GM23248 (cell line): Measurements from ENCODE around the gene NRG4. TPM values are rescaled to one million over a fixed set of nuclear protein-coding genes. Genes with fewer than 3 reads are reported as not detected.

Source experiments
- DNase-seq: peaks from one replicate; pipeline ENCODE4 v3.0.0-alpha.2; 2015
- H2AFZ ChIP-seq: fragments of 200-600 bp; sonication (generic); 2 replicates; pipeline ENCODE4 v1.6.1; 2016; ENCODE audit warnings: antibody characterized with exemption
- H3F3A ChIP-seq: fragments of 200-600 bp; sonication (generic); 2 replicates; pipeline ENCODE4 v1.6.1; 2016; ENCODE audit warnings: mild to moderate bottlenecking, antibody characterized with exemption, mixed run types; ENCODE audit not compliant: insufficient read depth
- H3K27ac ChIP-seq: fragments of 200-600 bp; sonication (generic); 2 replicates; pipeline ENCODE4 v1.5.1; 2016; ENCODE audit warnings: mild to moderate bottlenecking
- H3K27me3 ChIP-seq: fragments of 200-600 bp; sonication (generic); replicated peaks from 2 replicates; pipeline ENCODE4 v1.6.1; 2016; ENCODE audit warnings: mild to moderate bottlenecking; ENCODE audit not compliant: insufficient read depth
- H3K36me3 ChIP-seq: fragments of 200-600 bp; sonication (generic); 2 replicates; pipeline ENCODE4 v1.6.1; 2016; ENCODE audit warnings: low read depth, mild to moderate bottlenecking
- H3K4me1 ChIP-seq: fragments of 200-600 bp; sonication (generic); 2 replicates; pipeline ENCODE4 v1.6.1; 2016; ENCODE audit warnings: mild to moderate bottlenecking; ENCODE audit not compliant: insufficient read depth
- H3K4me2 ChIP-seq: fragments of 200-600 bp; sonication (generic); one replicate; pipeline ENCODE4 v1.6.1; 2016; ENCODE audit warnings: mild to moderate bottlenecking; ENCODE audit not compliant: unreplicated experiment
- H3K4me3 ChIP-seq: fragments of 200-600 bp; sonication (generic); 2 replicates; pipeline ENCODE4 v1.5.1; 2016; ENCODE audit warnings: mild to moderate bottlenecking
- H3K79me2 ChIP-seq: fragments of 200-600 bp; sonication (generic); 2 replicates; pipeline ENCODE4 v1.6.1; 2016; ENCODE audit warnings: mild to moderate bottlenecking; ENCODE audit not compliant: insufficient read depth
- H3K9ac ChIP-seq: fragments of 200-600 bp; sonication (generic); 2 replicates; pipeline ENCODE4 v1.6.1; 2016; ENCODE audit warnings: mild to moderate bottlenecking
- H3K9me2 ChIP-seq: fragments of 200-600 bp; sonication (generic); 2 replicates; pipeline ENCODE4 v1.6.1; 2016; ENCODE audit warnings: mixed run types, mild to moderate bottlenecking, moderate library complexity; ENCODE audit not compliant: insufficient read depth
- H3K9me3 ChIP-seq: fragments of 200-600 bp; sonication (generic); one replicate; pipeline ENCODE4 v1.6.1; 2017; ENCODE audit warnings: low read depth
- H4K20me1 ChIP-seq: fragments of 200-600 bp; sonication (generic); 2 replicates; pipeline ENCODE4 v1.6.0; 2016; ENCODE audit not compliant: insufficient read depth
- EZH2 ChIP-seq: fragments of 200-600 bp; sonication (generic); IDR thresholded peaks from 2 replicates; pipeline ENCODE4 v1.6.1; 2018; ENCODE audit warnings: antibody characterized with exemption, mild to moderate bottlenecking; ENCODE audit not compliant: insufficient read depth, poor library complexity, severe bottlenecking
- EZH2phosphoT487 ChIP-seq: fragments of 200-600 bp; sonication (generic); IDR thresholded peaks from 2 replicates; pipeline ENCODE4 v1.6.1; 2018; ENCODE audit warnings: antibody characterized with exemption, moderate library complexity, mild to moderate bottlenecking, low read depth; ENCODE audit not compliant: insufficient read depth
- WGBS, 2 experiments: methylation state at CpG; one replicate each; pipeline ENCODE4 v1.1.6; 2015 to 2017; ENCODE audit warnings: low lambda C conversion rate in 2 of 2, low coverage in 1 of 2; ENCODE audit errors: missing lambda C conversion rate in 2 of 2; 5-methylcytosine and 5-hydroxymethylcytosine counted together
- in situ Hi-C: fragments of 300-500 bp; cut with MboI; formaldehyde crosslinking; loops from 2 replicates; pipeline ENCODE4 v1.15.0; 2020
- polyA plus RNA-seq: library from polyadenylated mRNA; unstranded; fragments of >200 nt; fragmentation: Nextera tagmentation; extraction: Ambion mirVana; gene quantifications from 2 replicates; pipeline ENCODE4 v1.2.1, GENCODE V29; 2016
- total RNA-seq: library from RNA; depleted of rRNA; stranded (reverse); fragments of >200 nt; shearing (Covaris generic); gene quantifications from 2 replicates; pipeline ENCODE4 v1.2.3, GENCODE V29; 2014

The NRG4 gene
- total and polyA plus RNA-seq, 2 experiments from 2014 or later, result 0.11 TPM; not detected in 1

- no peaks in the 10 kb centered on the region for H3K27me3 ChIP-seq
- H2AFZ ChIP-seq, result no peak overlapping the region; the same call in 1 of the 2 replicates
- 7 to 13% methylated on average over 2 of the region's 2 CpGs for WGBS, 2 experiments
- in situ Hi-C loops, result no loop called here
- peak; percentile 60 for DNase-seq
- H4K20me1 ChIP-seq, result no peaks in the 10 kb centered on the region
- no peak overlapping the region for H3K27ac ChIP-seq
- no peaks in the 10 kb centered on the region for H3K9me2 ChIP-seq
- TF ChIP-seq EZH2phosphoT487 (no peak), EZH2 (no peak)
- no peak overlapping the region for H3K4me2 ChIP-seq
- H3K9ac ChIP-seq, result no peak overlapping the region
- no peaks in the 10 kb centered on the region for H3K9me3 ChIP-seq
- peaks cover 6% of the 10 kb centered on the region; the same call in 1 of the 2 replicates for H3K4me1 ChIP-seq
- H3K79me2 ChIP-seq, result no peaks in the 10 kb centered on the region
- no peaks in the 10 kb centered on the region for H3K36me3 ChIP-seq
- no peak overlapping the region for H3K4me3 ChIP-seq
- peaks cover 9% of the 10 kb centered on the region; the same call in 1 of the 2 replicates for H3F3A ChIP-seq
Observed at GRCh38 chr15:75966073-75966472, 46.2 kb downstream of the NRG4 start.

GRCh38 chr15:75961331-75961730 lies 50.9 kb downstream of the NRG4 start:
- H3F3A ChIP-seq, result peaks cover 8% of the 10 kb centered on the region; the same call in 1 of the 2 replicates
- H3K27me3 ChIP-seq, result no peaks in the 10 kb centered on the region
- no peaks in the 10 kb centered on the region for H3K79me2 ChIP-seq
- no peaks in the 10 kb centered on the region for H4K20me1 ChIP-seq
- no peak for TF ChIP-seq EZH2phosphoT487
- TF ChIP-seq EZH2, result no peak
- no peak for DNase-seq
- H3K27ac ChIP-seq, result no peak overlapping the region
- no peak overlapping the region for H2AFZ ChIP-seq
- in situ Hi-C loops, result no loop called here
- H3K4me3 ChIP-seq, result no peak overlapping the region
- H3K36me3 ChIP-seq, result no peaks in the 10 kb centered on the region
- peaks cover 3% of the 10 kb centered on the region; the same call in 1 of the 2 replicates for H3K4me1 ChIP-seq
- H3K9me3 ChIP-seq, result no peaks in the 10 kb centered on the region
- WGBS, 2 experiments, result 96% methylated on average over 1 of the region's 1 CpG
- H3K9me2 ChIP-seq, result no peaks in the 10 kb centered on the region
- H3K4me2 ChIP-seq, result no peak overlapping the region
- no peak overlapping the region for H3K9ac ChIP-seq

GRCh38 chr15:75955720-75956119 lies 56.5 kb downstream of the NRG4 start:
- WGBS, 2 experiments, result 91 to 95% methylated on average over 1 of the region's 1 CpG

GRCh38 chr15:75952525-75952924 lies 59.7 kb downstream of the NRG4 start:
- Histone ChIP-seq H3K36me3 (no peaks in the 10 kb centered on the region), H3K9me3 (no peaks in the 10 kb centered on the region), H3K9me2 (no peaks in the 10 kb centered on the region), H2AFZ (no peak overlapping the region), H3K4me1 (peaks cover 4% of the 10 kb centered on the region), H3K4me2 (no peak overlapping the region), H3K4me3 (no peak overlapping the region), H3K27ac (no peak overlapping the region), H4K20me1 (no peaks in the 10 kb centered on the region), H3K79me2 (no peaks in the 10 kb centered on the region), H3F3A (peaks cover 4% of the 10 kb centered on the region), H3K27me3 (no peaks in the 10 kb centered on the region), H3K9ac (no peak overlapping the region)
- WGBS, 2 experiments, result 84 to 89% methylated on average over 4 of the region's 4 CpGs
- in situ Hi-C loops, result no loop called here
- no peak for TF ChIP-seq EZH2
- no peak for TF ChIP-seq EZH2phosphoT487
- DNase-seq, result no peak

More at GRCh38 chr15:75955720-75956119, 56.5 kb downstream of the NRG4 start:
- Histone ChIP-seq H3K4me3 (no peak overlapping the region), H3K27ac (no peak overlapping the region), H3K4me2 (no peak overlapping the region), H3K27me3 (no peaks in the 10 kb centered on the region), H3K9ac (no peak overlapping the region), H4K20me1 (no peaks in the 10 kb centered on the region), H3K36me3 (no peaks in the 10 kb centered on the region), H2AFZ (no peak overlapping the region), H3F3A (no peaks in the 10 kb centered on the region), H3K4me1 (no peaks in the 10 kb centered on the region), H3K9me2 (no peaks in the 10 kb centered on the region), H3K9me3 (no peaks in the 10 kb centered on the region), H3K79me2 (no peaks in the 10 kb centered on the region)
- TF ChIP-seq EZH2phosphoT487, result no peak
- TF ChIP-seq EZH2, result no peak
- DNase-seq, result no peak
- in situ Hi-C loops, result no loop called here

GRCh38 chr15:75948761-75949296 lies 63.4 kb downstream of the NRG4 start:
- Histone ChIP-seq H3K27me3 (no peaks in the 10 kb centered on the region), H3K4me3 (no peak overlapping the region), H3K4me1 (peaks cover 33% of the 10 kb centered on the region), H3K36me3 (no peaks in the 10 kb centered on the region), H3F3A (peaks cover 29% of the 10 kb centered on the region), H3K4me2 (no peak overlapping the region), H4K20me1 (no peaks in the 10 kb centered on the region), H3K79me2 (no peaks in the 10 kb centered on the region), H3K9me3 (no peaks in the 10 kb centered on the region), H2AFZ (no peak overlapping the region), H3K9me2 (no peaks in the 10 kb centered on the region), H3K27ac (no peak overlapping the region), H3K9ac (no peak overlapping the region)
- DNase-seq, result no peak
- in situ Hi-C loops, result no loop called here
- TF ChIP-seq EZH2phosphoT487, result no peak
- TF ChIP-seq EZH2, result no peak
- 82 to 83% methylated on average over 8 of the region's 8 CpGs for WGBS, 2 experiments
